Measurements from ENCODE around the gene APOA5. TPM values are rescaled to one million over a fixed set of nuclear protein-coding genes. Genes with fewer than 3 reads are reported as not detected.

APOA5 gene
- total and polyA plus RNA-seq, 2 of the 8 experiments (the other 6 are each of a cell fraction or from before 2014, with no cell fraction given): 0.08 to 0.15 TPM

GRCh38 chr11:116804001-116804400, 12.3 kb upstream of the APOA5 start (continued):
- TF ChIP-seq CHD7 (IDR thresholded peaks at IDR 0.05; ENCODE audit: insufficient replicate concordance, low read length) (no peak), RAD21 (IDR thresholded peaks at IDR 0.05 in 1 of 2, conservative IDR thresholded peaks at IDR 0.05 in 1 of 2; ENCODE audit: low read depth in 2 of 2, low read length in 2 of 2) (no peak), RNF2 (IDR thresholded peaks at IDR 0.05; ENCODE audit: borderline replicate concordance, low read depth, low read length, missing control alignments, poor library complexity, severe bottlenecking) (no peak), BRCA1 (IDR thresholded peaks at IDR 0.05; ENCODE audit: low read depth, low read length) (no peak), RXRA (IDR thresholded peaks at IDR 0.05; ENCODE audit: insufficient read depth, low read depth, low read length) (no peak), ATF3 (IDR thresholded peaks at IDR 0.05; ENCODE audit: insufficient read depth, low read depth, low read length) (no peak), NRF1 (IDR thresholded peaks at IDR 0.05; ENCODE audit: low read depth, low read length) (no peak), GABPA (IDR thresholded peaks at IDR 0.05; ENCODE audit: borderline replicate concordance, insufficient read depth, low read length) (no peak), JUN (IDR thresholded peaks at IDR 0.05; ENCODE audit: low read depth, low read length) (no peak), NANOG (IDR thresholded peaks at IDR 0.05; ENCODE audit: insufficient read depth, low read depth, low read length, poor library complexity, severe bottlenecking) (no peak)

Measured in H1 (cell line).